ENCODE data around the gene TBX4. TPM values are rescaled to one million over a fixed set of nuclear protein-coding genes. Genes with fewer than 3 reads are reported as not detected.

The TBX4 gene
- total and polyA plus RNA-seq, 2 experiments from 2014 or later, result not detected

DNA sequence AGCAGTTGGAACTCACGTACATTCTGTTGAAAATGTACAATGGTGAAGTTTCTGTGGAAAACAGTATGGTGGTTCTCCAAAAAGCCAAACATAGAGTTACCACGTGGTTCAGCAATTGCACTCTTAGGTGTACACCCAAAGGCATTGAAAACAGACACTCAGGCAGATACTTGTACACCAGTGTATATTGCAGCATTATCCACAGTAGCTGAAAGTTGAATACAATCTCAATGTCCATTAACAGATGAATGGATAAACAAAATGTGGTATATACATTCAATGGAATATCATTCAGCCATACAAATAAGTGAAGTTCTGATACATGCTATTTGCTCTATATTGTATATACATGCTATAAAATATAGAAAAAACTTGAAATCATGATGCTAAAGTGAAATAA, 29.4 kb upstream of the TBX4 start:
- no peaks in the 10 kb centered on the region for H3K36me3 Mint-ChIP-seq (ENCODE audit: low read depth)
- H3K9me2 ChIP-seq (ENCODE audit: insufficient read depth), result no peaks in the 10 kb centered on the region
- H3K4me2 ChIP-seq, result no peak overlapping the region
- TF ChIP-seq EZH2phosphoT487 (IDR thresholded peaks at IDR 0.05; ENCODE audit: unreplicated experiment), result no peak
- no peak for TF ChIP-seq EZH2 (IDR thresholded peaks at IDR 0.05; ENCODE audit: low read depth, unreplicated experiment)
- TF ChIP-seq ZNF114 (CRISPR knock-in tag; IDR thresholded peaks at IDR 0.05), result no peak
- H3K27me3 ChIP-seq (ENCODE audit: insufficient read depth), result peaks cover 10% of the 10 kb centered on the region; the same call in 1 of the 2 replicates
- no peaks in the 10 kb centered on the region for H3K4me1 ChIP-seq (ENCODE audit: insufficient read depth)
- DNase-seq (ENCODE audit: low spot score), result no peak
- H2AFZ ChIP-seq, result no peak overlapping the region
- H3K79me2 ChIP-seq (replicated peaks; ENCODE audit: insufficient read depth), result no peaks in the 10 kb centered on the region
- H3K27ac ChIP-seq (ENCODE audit: low read depth), result no peak overlapping the region
- H3K4me3 ChIP-seq, result no peak overlapping the region
- no peak overlapping the region for H3K27ac Mint-ChIP-seq
- no peaks in the 10 kb centered on the region for H4K20me1 ChIP-seq (replicated peaks; ENCODE audit: insufficient read depth)
- peaks cover 9% of the 10 kb centered on the region for H3K27me3 Mint-ChIP-seq (ENCODE audit: insufficient read depth, low read depth, poor library complexity)
- H3K9me3 Mint-ChIP-seq, result no peaks in the 10 kb centered on the region
- no peak overlapping the region for H3K4me3 Mint-ChIP-seq
- peaks cover 7% of the 10 kb centered on the region; the same call in 1 of the 3 replicates for H3K4me1 Mint-ChIP-seq
- no peaks in the 10 kb centered on the region for H3F3A ChIP-seq (replicated peaks; ENCODE audit: low read depth)
- ATAC-seq, result no peak
- H3K36me3 ChIP-seq (ENCODE audit: insufficient read depth), result no peaks in the 10 kb centered on the region

DNA sequence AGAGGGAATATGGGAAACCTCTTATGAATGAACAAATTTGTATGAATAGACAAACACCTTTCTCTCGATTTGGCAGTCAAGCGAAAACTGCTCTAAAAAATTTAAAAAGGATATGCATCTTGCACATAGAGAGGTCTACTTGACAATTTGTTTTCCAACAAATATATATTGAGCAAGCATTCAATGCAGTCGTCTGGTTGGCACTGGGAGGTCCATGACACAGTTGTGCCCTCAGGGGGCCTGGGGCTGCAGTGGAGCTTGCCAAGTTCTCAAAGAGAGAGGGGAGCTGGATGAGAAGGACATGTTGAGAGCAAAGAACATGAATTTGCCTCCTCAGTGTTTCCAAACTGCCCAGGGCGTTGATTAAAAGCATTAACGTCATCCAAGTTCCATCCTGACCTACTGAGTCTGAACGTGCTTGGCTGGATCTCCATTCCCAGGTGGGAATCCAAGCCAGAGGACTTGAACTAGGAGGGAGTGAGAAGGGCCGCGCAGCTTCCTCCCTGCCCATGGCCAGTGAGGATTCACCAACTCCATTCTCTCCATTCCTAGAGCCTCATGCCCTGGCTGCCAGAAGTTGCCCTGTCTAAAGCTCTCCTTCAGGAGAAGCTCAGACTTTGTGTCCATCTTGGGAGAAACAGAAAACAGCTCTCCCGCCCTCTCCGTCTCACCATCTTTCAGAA, 28.1 kb upstream of the TBX4 start:
- Histone ChIP-seq H3K27me3 (ENCODE audit: insufficient read depth) (peaks cover 7% of the 10 kb centered on the region; the same call in 1 of the 2 replicates), H3K36me3 (ENCODE audit: insufficient read depth) (no peaks in the 10 kb centered on the region), H3K4me1 (ENCODE audit: insufficient read depth) (no peaks in the 10 kb centered on the region), H4K20me1 (replicated peaks; ENCODE audit: insufficient read depth) (no peaks in the 10 kb centered on the region), H3K9me2 (ENCODE audit: insufficient read depth) (no peaks in the 10 kb centered on the region), H3K79me2 (replicated peaks; ENCODE audit: insufficient read depth) (no peaks in the 10 kb centered on the region), H3K4me3 (no peak overlapping the region), H3F3A (replicated peaks; ENCODE audit: low read depth) (no peaks in the 10 kb centered on the region), H2AFZ (no peak overlapping the region), H3K4me2 (no peak overlapping the region), H3K27ac (ENCODE audit: low read depth) (no peak overlapping the region)
- no peaks in the 10 kb centered on the region for H3K36me3 Mint-ChIP-seq (ENCODE audit: low read depth)
- peaks cover 7% of the 10 kb centered on the region; the same call in 1 of the 3 replicates for H3K4me1 Mint-ChIP-seq
- DNase-seq (ENCODE audit: low spot score), result no peak
- TF ChIP-seq STAT1 (IDR thresholded peaks at IDR 0.05; ENCODE audit: unreplicated experiment) (no peak), ETS1 (IDR thresholded peaks at IDR 0.05) (no peak), ZNF331 (CRISPR knock-in tag; IDR thresholded peaks at IDR 0.05; ENCODE audit: low read depth) (no peak), ZNF114 (CRISPR knock-in tag; IDR thresholded peaks at IDR 0.05) (no peak), JUNB (IDR thresholded peaks at IDR 0.05; ENCODE audit: unreplicated experiment) (no peak), EZH2phosphoT487 (IDR thresholded peaks at IDR 0.05; ENCODE audit: unreplicated experiment) (no peak)
- H3K27ac Mint-ChIP-seq, result no peak overlapping the region
- no peak for ATAC-seq
- no peaks in the 10 kb centered on the region for H3K9me3 Mint-ChIP-seq
- H3K4me3 Mint-ChIP-seq, result no peak overlapping the region
- H3K27me3 Mint-ChIP-seq (ENCODE audit: insufficient read depth, low read depth, poor library complexity), result peaks cover 9% of the 10 kb centered on the region

DNA sequence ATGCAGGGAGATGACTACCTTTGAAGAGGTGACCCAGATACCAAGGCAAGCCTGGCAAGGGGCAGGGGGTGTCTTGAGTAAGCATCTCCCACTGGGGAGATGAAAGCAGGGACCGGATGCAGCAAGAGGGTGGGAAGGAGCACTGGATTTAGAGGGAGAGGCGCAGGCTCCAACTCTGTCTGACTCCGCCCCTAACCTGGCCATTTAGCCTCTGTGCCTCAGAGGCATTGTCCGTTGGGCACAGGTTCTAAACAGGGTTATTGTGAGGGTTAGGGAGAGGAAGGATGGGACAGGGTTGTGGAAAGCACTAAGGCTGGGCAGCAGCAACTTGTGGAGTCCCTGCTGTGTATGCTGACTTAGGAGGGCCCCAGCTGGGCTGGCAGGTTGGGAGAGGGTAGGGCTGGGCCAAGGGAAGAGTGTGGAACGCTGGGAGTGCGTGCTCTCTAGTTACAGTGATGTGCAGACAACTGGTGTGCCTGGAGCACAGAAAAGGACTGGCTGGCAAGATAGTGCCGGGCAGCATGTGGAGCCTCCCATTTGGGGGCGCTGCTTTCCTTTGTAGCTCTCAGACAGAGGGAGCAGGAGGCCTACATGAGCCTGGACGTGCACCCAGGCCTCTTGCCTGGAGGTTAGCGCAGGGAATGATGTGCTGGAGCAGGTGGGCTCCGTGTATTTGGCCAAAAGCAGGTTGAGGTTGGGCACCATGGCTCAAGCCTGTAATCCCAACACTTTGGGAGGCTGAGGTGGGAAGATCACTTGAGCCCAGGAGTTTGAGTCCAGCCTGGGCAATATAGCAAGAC, 26.3 kb upstream of the TBX4 start:
- no peaks in the 10 kb centered on the region for H3K79me2 ChIP-seq (replicated peaks; ENCODE audit: insufficient read depth)
- no peak overlapping the region for H3K4me2 ChIP-seq
- no peaks in the 10 kb centered on the region for H3K4me1 ChIP-seq (ENCODE audit: insufficient read depth)
- Mint-ChIP-seq H3K27me3 (ENCODE audit: insufficient read depth, low read depth, poor library complexity) (peaks cover 9% of the 10 kb centered on the region), H3K4me3 (no peak overlapping the region), H3K4me1 (peaks cover 7% of the 10 kb centered on the region; the same call in 1 of the 3 replicates), H3K27ac (no peak overlapping the region), H3K36me3 (ENCODE audit: low read depth) (no peaks in the 10 kb centered on the region), H3K9me3 (no peaks in the 10 kb centered on the region)
- no peak overlapping the region for H3K27ac ChIP-seq (ENCODE audit: low read depth)
- H3K9me2 ChIP-seq (ENCODE audit: insufficient read depth), result no peaks in the 10 kb centered on the region
- peak; percentile 77 for DNase-seq (ENCODE audit: low spot score)
- peak; percentile 56 to 88 for TF ChIP-seq CTCF (conservative IDR thresholded peaks at IDR 0.05; ENCODE audit: low read depth in 2 of 2)
- TF ChIP-seq EZH2 (IDR thresholded peaks at IDR 0.05; ENCODE audit: low read depth, unreplicated experiment), result peak; percentile 20
- TF ChIP-seq JUNB (IDR thresholded peaks at IDR 0.05; ENCODE audit: unreplicated experiment), result no peak
- H3K36me3 ChIP-seq (ENCODE audit: insufficient read depth), result no peaks in the 10 kb centered on the region
- 0 out of 2 replicates have a peak, but pooled peaks cover 4% of the 10 kb centered on the region for H3K27me3 ChIP-seq (ENCODE audit: insufficient read depth)
- no peaks in the 10 kb centered on the region for H3F3A ChIP-seq (replicated peaks; ENCODE audit: low read depth)
- peak; percentile 96 for ATAC-seq
- H4K20me1 ChIP-seq (replicated peaks; ENCODE audit: insufficient read depth), result no peaks in the 10 kb centered on the region
- H3K4me3 ChIP-seq, result no peak overlapping the region
- peak overlapping the region; percentile 88 for H2AFZ ChIP-seq

Data from GM23338 (cell line).